ENCODE results near the gene FPGS.

The FPGS gene

GRCh38 chr9:127781806-127782205, 20.9 kb upstream of the FPGS start:
- H3K27me3 ChIP-seq (ENCODE audit: insufficient read depth, low read depth, severe bottlenecking), result no peaks in the 10 kb centered on the region
- no peaks in the 10 kb centered on the region for H3K9me3 ChIP-seq (ENCODE audit: severe bottlenecking)
- TF ChIP-seq CTCF (IDR thresholded peaks at IDR 0.05; ENCODE audit: low read depth, low read length), result no peak
- DNase-seq, result no peak
- H3K4me3 ChIP-seq (ENCODE audit: low read depth, low read length), result no peak overlapping the region
- H3K27ac ChIP-seq, result peak overlapping the region; percentile 47; the same call in 1 of the 2 replicates
- peaks cover 7% of the 10 kb centered on the region for H3K36me3 ChIP-seq

- H3K27ac ChIP-seq, result no peak overlapping the region
- TF ChIP-seq CTCF (IDR thresholded peaks at IDR 0.05; ENCODE audit: low read depth, low read length), result no peak
- no peak for DNase-seq
- H3K9me3 ChIP-seq (ENCODE audit: severe bottlenecking), result no peaks in the 10 kb centered on the region
- H3K4me3 ChIP-seq (ENCODE audit: low read depth, low read length), result no peak overlapping the region
- H3K27me3 ChIP-seq (ENCODE audit: insufficient read depth, low read depth, severe bottlenecking), result no peaks in the 10 kb centered on the region
- peaks cover 22% of the 10 kb centered on the region for H3K36me3 ChIP-seq
Observed at GRCh38 chr9:127783111-127784008, 19.3 kb upstream of the FPGS start.

GRCh38 chr9:127785023-127785932, 17.4 kb upstream of the FPGS start:
- no peaks in the 10 kb centered on the region for H3K9me3 ChIP-seq (ENCODE audit: severe bottlenecking)
- no peaks in the 10 kb centered on the region for H3K27me3 ChIP-seq (ENCODE audit: insufficient read depth, low read depth, severe bottlenecking)
- peak; percentile 85 for TF ChIP-seq CTCF (IDR thresholded peaks at IDR 0.05; ENCODE audit: low read depth, low read length)
- H3K4me3 ChIP-seq (ENCODE audit: low read depth, low read length), result peak overlapping the region; percentile 54
- peak overlapping the region; percentile 98 for H3K27ac ChIP-seq
- peak; percentile 94 for DNase-seq
- H3K36me3 ChIP-seq, result peaks cover 42% of the 10 kb centered on the region

- peak; percentile 64 for TF ChIP-seq CTCF (IDR thresholded peaks at IDR 0.05; ENCODE audit: low read depth, low read length)
- peaks cover 50% of the 10 kb centered on the region for H3K36me3 ChIP-seq
- H3K27ac ChIP-seq, result peak within 1 kb of the TSS; percentile 98
- no peaks in the 10 kb centered on the region for H3K27me3 ChIP-seq (ENCODE audit: insufficient read depth, low read depth, severe bottlenecking)
- H3K9me3 ChIP-seq (ENCODE audit: severe bottlenecking), result no peaks in the 10 kb centered on the region
- peak within 1 kb of the TSS; percentile 64 for H3K4me3 ChIP-seq (ENCODE audit: low read depth, low read length)
- DNase-seq, result peak; percentile 97
Observed at GRCh38 chr9:127785933-127786772, 16.5 kb upstream of the FPGS start, which contains the start of gene CDK9. Gene CDK9 (plus strand): TSS chr9:127786034. CDS start chr9:127786149, 115 bp downstream.

- Histone ChIP-seq H3K36me3 (peaks cover 56% of the 10 kb centered on the region), H3K9me3 (ENCODE audit: severe bottlenecking) (no peaks in the 10 kb centered on the region), H3K4me3 (ENCODE audit: low read depth, low read length) (peak overlapping the region; percentile 64), H3K27me3 (ENCODE audit: insufficient read depth, low read depth, severe bottlenecking) (no peaks in the 10 kb centered on the region), H3K27ac (peak overlapping the region; percentile 98)
- no peak; the same call in 1 of the 2 replicates for TF ChIP-seq CTCF (IDR thresholded peaks at IDR 0.05; ENCODE audit: low read depth, low read length)
- no peak for DNase-seq
Observed at GRCh38 chr9:127786773-127787104, 15.9 kb upstream of the FPGS start.

Data from WERI-Rb-1 (cell line).